Muscle of back (tissue), 11 donors: ENCODE measurements around the gene GNAZ. TPM values are rescaled to one million over a fixed set of nuclear protein-coding genes. Genes with fewer than 3 reads are reported as not detected.
"Not testable (repeated sequence)": the region's sequence is repeated elsewhere in the genome, so short reads cannot be mapped to it uniquely, and the experiment has no call there.

Experiments used
- DNase-seq, 3 donors: peaks; one replicate each; pipeline versions ENCODE4 v3.0.0 to v3.0.0-alpha.2; 2013
- polyA plus RNA-seq, 10 donors: library from polyadenylated mRNA; unstranded; fragments of 120-200 nt; gene quantifications; one replicate each; pipeline ENCODE4 v1.2.1, GENCODE V29; 2013; ENCODE audit not compliant: insufficient read length in 10 of 10

Gene GNAZ
- polyA plus RNA-seq, 10 donors = 1.9 to 4.0 (median 3.0) TPM

DNA sequence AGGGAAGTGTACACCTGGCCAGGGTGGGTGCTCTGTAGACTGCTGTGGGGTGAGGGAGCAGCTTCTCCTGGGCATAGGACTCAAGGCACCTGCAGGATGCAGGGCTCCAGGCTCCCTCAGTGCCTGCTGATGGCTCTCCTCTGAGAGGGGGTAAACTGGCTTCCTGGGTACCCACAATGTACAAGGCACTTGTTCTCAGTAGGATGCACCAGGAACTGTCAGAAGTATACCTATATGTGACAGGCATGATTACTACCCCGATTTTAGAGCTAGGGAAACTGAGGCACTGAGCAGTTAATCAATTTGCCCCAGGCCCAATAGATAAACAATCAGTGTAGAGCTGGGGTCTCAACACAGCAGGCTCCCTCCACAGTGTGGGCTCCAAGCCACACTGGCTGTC, 31.4 kb upstream of the GNAZ start:
- no peak for DNase-seq

DNA sequence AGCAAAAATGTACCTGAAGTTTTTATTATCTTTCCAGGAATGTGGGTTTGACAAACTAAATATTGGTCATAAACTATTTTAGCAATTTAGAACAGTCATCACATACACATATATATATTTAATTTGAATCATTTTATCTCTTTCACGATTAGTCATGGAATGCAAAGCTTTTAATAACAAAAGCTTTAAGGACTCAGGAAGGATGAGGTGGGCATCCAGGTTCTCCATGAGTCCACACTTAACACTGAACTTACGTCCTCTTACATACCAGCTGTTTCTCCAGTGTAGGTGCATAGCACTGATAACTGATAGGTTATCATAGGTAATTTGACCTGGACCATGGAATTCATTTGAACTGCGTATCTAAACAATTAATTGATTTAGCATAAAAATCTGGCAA, 28.1 kb upstream of the GNAZ start:
- no peak for DNase-seq

DNA sequence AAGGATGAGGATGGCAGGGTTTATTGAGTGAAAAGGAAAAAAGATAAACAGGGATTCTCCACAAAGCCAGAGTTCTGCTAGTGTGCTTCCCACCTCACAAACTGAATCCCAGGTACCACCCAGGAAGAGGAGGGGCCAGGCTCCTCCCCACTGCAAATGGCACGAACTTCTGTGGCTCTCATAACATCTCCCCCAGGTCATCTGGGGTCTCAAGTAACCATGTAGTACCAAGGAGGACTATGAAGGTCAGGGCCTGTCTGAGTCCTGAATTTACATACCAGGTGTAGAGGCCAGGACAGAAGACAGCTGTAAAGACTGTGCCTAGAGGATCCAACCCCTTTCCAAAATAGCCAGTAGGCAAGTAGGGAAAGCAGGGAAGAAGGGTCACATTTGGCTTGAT, 25.7 kb upstream of the GNAZ start:
- DNase-seq = no peak

DNA sequence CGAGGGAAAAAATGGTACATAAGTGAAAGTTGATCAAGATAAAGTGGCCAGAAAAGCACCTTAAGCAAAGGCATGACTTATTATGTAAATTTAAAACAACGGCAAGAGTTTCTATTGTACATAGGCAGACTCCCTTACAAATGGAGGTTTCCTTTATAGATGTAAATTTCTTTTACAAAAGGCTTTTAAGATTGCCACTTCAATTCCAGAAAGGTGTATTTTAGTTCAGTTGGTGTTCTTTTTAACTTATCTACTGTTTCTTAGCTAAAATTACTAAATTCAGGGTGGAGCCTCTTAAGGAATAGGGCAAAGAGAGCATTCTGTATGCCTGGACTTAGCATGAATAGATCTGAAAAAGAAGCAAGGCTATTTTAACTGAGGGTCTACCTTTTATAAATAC, 24.9 kb upstream of the GNAZ start:
- DNase-seq = no peak

DNA sequence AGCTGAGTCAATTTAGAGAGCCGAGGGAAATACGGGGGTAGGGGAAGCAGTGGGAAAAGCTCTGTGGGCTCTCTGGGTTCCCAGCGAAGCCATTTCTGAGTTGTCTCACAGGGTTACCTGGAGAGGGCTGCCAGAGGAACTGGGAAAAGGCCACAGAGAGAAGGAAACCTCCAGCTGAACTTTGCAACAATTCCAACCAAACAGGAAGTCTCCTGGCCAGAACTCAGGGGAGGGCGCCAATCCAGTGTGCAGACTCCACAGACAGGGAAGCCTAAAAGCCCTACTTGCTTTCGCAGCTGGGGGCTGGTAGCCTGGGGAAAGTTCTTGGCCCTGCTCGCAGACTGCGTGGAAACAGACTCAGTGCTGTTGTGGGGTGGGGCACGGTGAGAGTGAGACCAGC, 23.1 kb upstream of the GNAZ start:
- DNase-seq = no peak

DNA sequence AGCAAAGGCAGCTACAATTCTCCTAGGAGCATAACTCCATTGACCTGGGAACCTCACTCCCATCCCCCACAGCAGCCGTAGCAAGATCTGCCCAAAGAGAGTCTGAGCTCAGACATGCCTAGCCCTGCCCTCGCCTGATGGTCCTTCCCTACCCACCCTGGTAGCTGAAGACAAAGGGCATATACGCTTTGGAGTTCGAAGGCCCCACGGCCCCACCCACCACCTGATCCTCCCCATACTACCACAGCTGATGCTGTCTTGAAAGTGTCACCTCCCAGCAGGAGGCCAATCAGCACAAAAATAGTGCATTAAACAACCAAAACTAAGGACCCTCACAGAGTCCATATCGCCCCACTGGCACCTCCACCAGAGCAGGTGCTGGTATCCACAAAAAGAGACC, 22.6 kb upstream of the GNAZ start:
- DNase-seq = no peak

DNA sequence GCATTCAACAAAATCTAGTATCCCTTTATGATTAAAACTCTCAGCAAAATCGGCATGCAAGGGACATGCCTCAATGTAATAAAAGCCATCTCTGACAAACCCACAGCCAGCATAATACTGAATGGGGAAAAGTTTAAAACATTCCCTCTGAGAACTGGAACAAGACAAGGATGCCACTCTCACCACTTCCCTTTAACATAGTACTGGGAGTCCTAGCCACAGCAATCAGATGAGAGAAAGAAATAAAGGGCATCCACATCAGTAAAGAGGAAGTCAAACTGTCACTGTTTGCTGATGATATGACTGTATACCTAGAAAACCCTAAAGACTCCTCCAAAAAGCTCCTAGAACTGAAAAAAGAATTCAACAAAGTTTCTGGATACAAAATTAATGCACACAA, 19.8 kb upstream of the GNAZ start:
- not testable (repeated sequence) for DNase-seq

DNA sequence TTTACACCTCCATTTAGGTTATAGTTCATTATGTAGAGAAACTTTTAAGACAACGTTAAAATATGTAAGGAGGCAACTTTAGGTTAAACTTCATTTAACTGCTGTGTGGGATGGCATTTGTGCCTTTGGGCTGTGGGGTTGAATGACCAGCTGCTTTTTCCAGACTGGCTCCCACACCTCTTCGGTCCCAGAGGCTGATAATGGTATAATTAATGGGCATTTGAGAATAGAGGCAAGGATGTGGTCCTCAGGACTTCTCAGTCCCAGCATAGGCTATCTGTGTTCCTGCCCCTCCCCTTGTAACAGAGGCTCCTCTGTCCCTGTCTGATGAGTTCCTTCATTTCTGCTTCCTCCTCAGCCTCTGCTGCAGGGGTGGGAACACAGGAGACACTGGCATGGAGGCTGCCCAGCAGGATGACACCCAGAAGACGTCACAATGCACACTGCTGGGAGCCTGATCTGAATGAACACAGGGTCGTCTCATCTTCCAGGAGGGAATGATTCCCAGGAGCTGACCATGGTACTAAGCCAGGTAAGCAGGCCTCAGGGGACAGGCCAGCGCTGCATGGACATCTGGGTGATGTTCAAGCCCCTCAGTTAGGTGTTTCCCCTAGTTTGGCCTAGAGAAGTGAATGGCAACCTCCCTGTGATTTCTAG, 17.1 kb upstream of the GNAZ start:
- no peak for DNase-seq

DNA sequence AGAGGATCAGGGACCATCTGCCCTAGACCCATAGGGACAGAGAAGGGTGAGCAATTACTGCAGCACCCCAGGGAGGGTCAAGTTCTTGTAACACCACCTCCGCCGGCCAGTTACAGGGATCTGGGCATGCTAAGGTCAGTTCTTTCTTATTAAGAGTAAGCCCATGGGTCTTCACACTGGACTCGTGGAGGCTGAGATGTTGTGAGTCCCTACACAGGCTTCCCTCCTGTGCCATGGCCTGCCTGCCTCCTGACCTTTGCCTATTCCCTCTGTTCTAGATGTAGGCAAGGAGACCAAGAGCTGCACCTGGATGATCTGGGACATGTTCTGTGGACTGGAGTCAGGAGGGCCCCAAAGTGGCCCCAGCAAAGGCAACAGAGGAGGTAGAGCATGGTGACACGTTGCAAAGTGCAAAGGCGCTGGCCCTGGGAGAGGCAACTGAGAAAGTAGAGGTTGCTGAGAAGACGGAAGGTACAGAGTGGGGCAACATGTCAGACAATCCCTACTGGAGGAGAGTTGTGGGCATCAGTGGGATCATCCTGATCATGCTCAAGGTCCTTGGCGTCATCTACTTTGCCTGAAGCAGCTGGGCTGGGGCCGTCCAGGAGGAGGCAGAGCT, 16.3 kb upstream of the GNAZ start:
- DNase-seq = no peak

DNA sequence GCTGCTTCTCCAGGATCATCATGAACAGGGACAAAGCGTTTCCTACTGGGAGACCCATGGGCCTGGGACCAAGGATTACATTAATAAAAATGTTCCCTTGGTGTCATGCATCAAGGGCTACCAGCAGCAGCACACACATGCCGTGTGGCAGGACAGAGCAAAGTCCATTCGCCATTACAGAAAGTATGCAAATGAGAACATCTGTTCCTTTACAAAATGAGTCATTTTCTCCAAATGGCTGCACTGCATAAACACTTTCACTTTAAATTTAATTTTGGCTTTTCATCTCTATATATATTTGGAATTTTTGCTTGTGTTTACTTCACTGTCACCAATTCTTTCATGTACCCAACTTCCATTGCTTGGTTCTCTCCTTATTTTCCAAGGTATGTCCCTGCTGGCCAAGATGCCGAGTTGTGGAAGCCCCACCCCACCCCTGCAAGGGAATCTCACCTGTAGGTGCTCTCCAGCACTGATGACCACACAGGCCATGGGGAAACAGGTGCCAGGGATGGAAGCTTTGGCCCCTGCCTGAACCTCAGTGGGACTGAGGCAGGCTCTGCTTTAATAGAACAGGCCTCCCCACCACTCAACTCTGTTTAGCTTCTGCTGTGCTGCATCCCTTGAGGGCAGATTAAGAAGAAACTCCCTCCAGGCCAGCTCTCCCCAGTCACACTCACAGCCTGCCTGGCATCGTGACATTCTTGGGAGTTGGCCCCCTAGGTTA, 15.6 kb upstream of the GNAZ start:
- DNase-seq = no peak

DNA sequence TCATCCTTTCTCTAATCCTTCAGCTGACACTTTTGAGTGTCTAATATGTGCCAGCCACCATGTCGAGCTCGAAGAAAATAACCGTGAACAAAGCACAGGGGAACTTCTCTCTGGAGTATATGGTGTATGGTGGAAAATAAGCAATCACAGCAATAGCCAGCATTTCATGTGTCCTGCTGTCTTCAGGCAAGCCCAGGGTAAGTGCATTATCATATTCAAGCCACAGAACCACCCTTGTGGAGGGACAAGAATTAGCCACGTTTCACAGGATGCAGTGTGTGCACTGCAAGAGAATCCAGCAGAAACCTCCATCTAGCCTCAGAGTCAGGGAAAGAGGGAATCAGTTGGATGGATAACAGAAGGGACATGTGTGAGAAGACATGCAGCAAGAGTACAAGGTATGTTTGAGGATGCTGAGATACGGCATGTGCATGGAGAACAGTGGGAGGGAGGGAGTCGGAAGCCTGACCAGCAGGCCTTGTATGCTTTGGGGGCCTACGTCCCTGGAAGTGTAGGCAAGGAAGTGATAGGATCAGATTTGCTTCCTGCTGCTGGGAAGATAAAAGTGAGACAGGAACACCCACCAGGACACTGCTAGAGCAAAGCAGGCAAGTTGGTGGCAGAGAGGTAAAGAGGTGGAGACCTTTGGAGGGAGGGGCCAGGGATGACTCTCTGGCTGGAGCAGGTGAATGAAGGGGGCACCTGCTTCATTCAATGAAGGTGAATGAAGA, 14.7 kb upstream of the GNAZ start:
- DNase-seq = no peak

DNA sequence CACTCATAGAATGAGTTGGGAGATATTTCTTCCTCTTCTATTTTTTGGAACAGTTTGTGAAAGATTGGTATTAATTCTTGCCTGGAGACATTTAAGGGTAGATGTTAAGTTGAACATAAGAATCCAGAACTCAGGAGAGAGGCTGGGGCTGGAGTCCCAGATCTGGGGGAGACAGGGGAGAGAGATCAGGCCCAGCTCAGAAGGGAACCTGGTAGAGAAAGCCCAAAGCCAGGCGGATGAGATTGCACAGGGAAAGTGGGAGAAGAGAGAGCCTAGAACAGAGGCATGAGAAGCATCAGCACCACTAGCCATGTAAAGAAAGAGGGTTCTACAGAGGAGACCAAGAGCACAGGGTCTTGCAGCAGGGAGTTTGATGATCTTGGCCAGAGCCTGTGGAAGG, 13.0 kb upstream of the GNAZ start:
- DNase-seq = no peak

DNA sequence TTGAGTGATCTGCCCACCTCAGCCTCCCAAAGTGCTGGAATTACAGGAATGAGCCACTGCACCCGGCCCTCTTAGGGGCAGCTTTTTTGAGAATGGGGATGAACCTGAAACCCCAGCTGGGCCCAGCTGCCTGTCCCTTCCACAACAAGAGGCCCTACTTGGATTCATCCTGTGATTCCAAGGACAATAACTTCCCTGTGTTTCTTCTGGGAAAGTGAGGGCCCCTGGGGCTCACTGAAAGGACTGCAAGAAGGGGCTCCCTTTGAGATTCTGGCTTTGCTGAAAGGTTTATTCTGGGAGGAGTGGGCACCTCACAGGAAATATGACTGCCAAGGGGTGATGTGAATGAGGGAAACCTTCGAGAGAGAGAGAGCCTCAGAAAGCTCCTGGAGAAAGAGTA, 12.3 kb upstream of the GNAZ start:
- no peak for DNase-seq

DNA sequence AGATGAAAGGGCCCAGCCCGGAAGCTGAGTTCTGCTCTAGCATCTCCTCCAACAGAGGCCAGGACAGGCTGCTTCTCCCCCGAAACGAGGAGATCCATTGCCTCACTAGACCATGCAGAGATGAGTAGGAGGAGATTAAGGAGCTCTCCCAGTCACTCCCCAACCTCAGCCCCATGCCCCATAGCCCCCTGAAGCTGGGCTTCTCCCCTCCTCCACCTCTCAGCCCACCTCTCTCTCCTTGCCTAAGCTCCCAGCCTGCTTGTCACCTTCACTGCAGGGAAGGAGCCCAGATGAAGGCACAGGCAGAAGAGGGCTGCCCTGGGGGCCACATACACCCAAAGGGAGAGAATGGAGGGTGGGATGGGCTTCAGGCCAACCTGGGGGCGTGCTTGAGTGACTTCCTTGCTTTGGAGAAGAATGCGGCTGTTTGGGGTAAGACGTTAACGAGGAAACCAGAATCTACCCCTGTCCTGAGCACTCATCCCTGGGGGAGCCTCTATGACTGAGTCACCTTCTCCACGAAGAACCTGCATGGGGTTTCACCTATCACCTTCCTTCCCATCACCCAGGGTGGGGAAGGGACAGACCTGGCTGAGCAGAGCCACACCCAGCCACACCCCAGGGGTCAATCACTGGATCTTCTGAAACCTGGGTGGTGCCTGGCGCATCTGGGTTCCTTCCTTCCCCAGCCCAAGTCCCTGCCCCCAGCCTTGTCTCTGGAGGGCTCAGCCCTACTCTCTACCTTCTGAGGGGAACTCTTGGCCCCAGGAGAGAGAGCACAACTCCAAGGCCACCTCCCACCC, 11.6 kb upstream of the GNAZ start:
- DNase-seq = no peak

DNA sequence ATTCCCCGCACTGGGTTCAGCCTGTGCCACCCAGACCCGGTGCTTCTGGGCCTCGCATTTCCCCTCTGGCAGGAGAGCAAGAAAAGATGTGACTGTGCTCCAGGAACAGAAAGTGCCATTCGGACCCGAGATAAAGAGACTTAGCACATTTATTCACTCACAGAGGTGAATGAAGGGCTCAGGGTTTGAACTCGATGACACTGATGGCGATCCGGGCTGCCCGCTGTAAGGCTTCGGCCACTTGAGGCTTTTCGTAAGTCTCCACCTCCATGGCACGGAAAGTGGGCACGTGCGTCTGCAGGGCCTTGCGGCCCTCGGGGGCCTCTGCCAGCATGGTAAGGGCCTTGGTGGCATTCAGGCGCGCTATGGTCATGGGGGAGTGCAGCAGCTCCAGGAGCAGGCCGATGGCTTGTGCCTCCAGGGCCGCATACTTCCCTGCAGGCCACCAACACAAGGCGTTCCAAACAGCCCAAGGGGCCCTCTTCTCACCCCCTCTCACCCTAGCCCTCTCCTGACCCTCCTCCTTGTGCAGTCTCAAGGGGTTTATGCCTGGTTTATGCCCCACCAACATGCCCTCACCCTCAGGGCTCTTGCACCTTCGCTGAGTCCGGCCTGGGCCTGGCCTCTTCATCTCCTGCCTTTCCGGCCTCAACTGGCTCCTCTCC, 10.9 kb upstream of the GNAZ start:
- DNase-seq = no peak

DNA sequence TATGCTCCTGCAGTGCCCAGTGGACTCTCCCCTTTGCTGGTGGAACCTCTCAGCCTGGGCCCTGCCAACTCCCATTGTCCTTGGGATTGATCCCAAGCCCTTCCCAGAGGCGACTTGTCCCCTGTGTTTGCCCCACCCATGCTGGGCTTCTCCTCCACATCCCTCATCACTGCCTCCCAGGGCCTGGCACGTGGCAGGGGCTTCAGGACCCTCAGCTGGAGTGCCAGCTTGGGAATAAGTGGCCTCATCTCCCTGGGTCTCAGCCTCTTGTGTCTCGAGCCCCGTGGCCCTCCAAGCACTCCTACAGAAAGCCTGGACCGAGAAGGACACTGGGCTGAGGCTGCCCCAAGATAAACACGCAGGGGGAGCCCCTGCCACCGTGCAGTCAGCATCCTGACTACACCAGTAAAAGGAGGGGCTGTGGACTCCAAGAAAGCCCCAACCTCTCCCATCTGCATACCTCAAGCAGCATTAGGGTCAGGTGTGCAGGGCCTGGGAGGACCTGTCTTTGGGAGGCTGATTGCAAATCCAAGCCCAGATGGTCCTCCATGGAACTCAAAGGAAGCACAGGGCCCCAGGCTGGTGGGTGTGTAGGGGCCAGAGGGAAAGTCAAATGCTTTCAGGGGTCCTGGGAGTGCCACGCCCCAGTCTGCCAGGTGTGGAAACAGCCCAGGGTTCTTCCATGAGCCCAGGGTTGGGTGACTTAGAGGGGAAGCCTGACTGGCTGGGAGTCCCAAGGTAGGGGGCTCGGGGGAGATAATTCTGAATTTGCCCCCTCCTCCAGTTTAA, 9.5 kb upstream of the GNAZ start:
- no peak for DNase-seq

DNA sequence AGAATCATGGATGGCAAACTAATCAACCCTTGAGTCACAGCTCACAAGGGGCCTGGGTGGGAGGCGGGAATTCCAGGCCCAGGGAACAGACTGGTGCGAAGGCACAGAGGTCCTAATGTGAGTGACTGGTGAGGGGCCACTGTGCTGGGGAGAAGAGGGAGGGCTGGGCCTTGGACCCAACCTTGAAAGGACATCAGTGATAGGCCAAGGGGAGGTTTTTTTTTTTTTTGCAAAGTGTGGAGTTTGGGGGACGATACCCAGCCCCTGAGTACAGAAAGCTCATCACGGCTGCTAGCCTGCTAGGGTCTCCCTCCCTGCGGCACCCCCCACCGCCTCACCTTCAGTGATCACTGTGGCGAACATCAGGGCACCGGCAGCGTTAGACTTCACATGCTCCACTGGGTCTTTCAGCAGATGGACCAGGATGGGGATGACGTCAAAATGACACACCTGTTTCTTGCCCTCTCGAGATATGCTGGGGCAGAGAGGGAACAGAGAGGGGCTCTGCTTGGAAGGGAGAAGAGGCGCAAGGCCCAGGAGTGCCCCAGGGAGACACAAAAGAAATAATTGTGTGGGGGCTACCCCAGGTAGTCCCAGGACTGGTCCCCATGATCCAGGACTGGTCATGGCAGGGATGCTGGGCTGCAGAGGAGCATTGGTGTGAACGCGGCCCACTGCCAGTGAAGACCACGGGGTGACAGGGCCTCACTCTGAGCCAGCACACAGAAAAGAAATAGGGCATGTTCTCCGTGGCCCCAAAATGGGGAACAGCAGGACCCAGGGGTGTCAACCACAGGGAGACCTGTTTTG, 8.6 kb upstream of the GNAZ start:
- DNase-seq = no peak

DNA sequence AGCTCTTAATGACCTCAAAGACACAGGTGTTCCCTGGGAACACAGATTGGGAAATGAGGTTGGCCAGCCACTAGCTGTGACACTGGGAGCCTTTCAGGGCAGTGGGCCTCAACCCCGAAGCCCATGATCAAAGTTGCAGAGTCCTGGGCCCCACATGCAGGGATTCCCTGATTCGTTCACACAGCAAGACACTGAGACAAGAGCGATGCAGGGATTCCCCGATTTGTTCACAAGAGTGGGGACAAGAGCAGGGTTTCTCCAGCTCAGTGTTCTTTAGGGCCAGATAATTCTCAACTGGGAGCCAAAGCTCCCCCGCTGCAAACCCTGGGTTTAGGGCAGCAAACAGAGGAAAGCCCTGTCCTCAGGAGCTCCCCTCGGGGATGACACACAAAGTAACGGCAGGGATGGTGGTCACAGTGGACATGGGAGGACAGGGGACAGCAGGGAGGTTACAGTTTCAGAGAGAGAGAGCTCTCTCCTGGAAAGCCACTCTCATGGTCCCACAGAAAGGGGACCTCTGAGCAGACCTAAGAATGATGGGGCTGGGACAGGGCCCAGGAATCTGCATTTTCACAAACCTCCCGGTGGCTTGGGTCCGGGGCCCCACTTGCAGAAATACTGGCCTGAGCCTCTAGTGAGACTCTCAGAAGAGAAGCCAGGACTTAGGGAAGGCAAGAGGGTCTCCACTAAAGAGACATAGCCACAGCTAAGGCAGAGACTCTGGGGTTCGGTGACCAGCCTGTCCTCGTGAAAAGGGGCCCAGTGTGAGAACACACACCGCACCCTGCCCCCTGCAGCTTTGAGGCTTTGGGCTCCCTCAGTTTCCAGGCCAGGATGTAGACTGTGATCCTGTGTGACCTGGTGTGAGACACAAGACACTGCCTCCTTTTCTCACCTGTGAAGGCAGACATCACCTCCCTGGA, 7.4 kb upstream of the GNAZ start:
- no peak for DNase-seq
